CD14-positive monocyte (primary cell): ENCODE measurements around the gene ADAMTS4. TPM values are rescaled to one million over a fixed set of nuclear protein-coding genes. Genes with fewer than 3 reads are reported as not detected.

Experiments
- DNase-seq, 3 donors: peaks; one replicate each; pipeline ENCODE4 v3.0.0-alpha.2; 2011 to 2022
- H2AFZ ChIP-seq: 2 replicates; pipeline ENCODE4 v1.6.0; 2012; ENCODE audit warnings: mild to moderate bottlenecking, low read depth, low read length, inconsistent platforms; ENCODE audit not compliant: insufficient read depth, poor library complexity, severe bottlenecking
- H3K27ac ChIP-seq, 2 donors: 1 replicate in 1 of 2; 2 replicates in 1 of 2; pipeline ENCODE4 v1.5.1; 2012 to 2013; ENCODE audit warnings: low read length in 2 of 2, control low read depth in 1 of 2, inconsistent platforms in 1 of 2, low read depth in 1 of 2, mild to moderate bottlenecking in 1 of 2
- H3K27me3 ChIP-seq, 2 donors: one replicate each; pipeline versions ENCODE4 v1.6.0 to v1.6.1; 2011 to 2013; ENCODE audit warnings: low read length in 2 of 2; ENCODE audit not compliant: control insufficient read depth in 2 of 2, insufficient read depth in 2 of 2
- H3K36me3 ChIP-seq, 2 donors: replicated peaks in 1 of 2; 1 replicate in 1 of 2; 2 replicates in 1 of 2; pipeline versions ENCODE4 v1.5.1 to v1.6.1; 2012 to 2013; ENCODE audit warnings: low read length in 2 of 2, control low read depth in 1 of 2, inconsistent platforms in 1 of 2, mild to moderate bottlenecking in 1 of 2; ENCODE audit not compliant: insufficient read depth in 2 of 2, control insufficient read depth in 1 of 2
- H3K4me1 ChIP-seq, 2 donors: 1 replicate in 1 of 2; 2 replicates in 1 of 2; pipeline versions ENCODE4 v1.5.1 to v1.6.1; 2012 to 2013; ENCODE audit warnings: low read length in 2 of 2, control low read depth in 1 of 2, inconsistent platforms in 1 of 2, mild to moderate bottlenecking in 1 of 2, moderate library complexity in 1 of 2; ENCODE audit not compliant: insufficient read depth in 2 of 2, control insufficient read depth in 1 of 2
- H3K4me2 ChIP-seq: replicated peaks from 2 replicates; pipeline ENCODE3; 2012; ENCODE audit warnings: low read length, moderate library complexity, mild to moderate bottlenecking; ENCODE audit not compliant: poor library complexity, severe bottlenecking; ENCODE audit errors: extremely low read depth
- H3K4me3 ChIP-seq, 3 experiments: fragments of 200-600 bp in 1 of 3; sonication (generic) in 1 of 3; replicated peaks in 1 of 3; 1 replicate in 2 of 3; 2 replicates in 1 of 3; pipeline ENCODE4 v1.5.1; 2011 to 2013; ENCODE audit warnings: low read length in 3 of 3, mild to moderate bottlenecking in 3 of 3, control low read depth in 2 of 3, low read depth in 2 of 3, inconsistent platforms in 1 of 3, moderate library complexity in 1 of 3
- H3K79me2 ChIP-seq: 2 replicates; pipeline ENCODE4 v1.6.0; 2012; ENCODE audit warnings: mild to moderate bottlenecking, control low read depth, inconsistent platforms, low read length, moderate library complexity; ENCODE audit not compliant: insufficient read depth
- H3K9ac ChIP-seq: 2 replicates; pipeline ENCODE4 v1.6.0; 2017; ENCODE audit warnings: low read length, mild to moderate bottlenecking; ENCODE audit not compliant: insufficient read depth, poor library complexity, severe bottlenecking
- H3K9me3 ChIP-seq, 2 donors: replicated peaks in 1 of 2; 1 replicate in 1 of 2; 2 replicates in 1 of 2; pipeline versions ENCODE4 v1.5.1 to v1.6.1; 2012 to 2013; ENCODE audit warnings: low read length in 2 of 2, control low read depth in 1 of 2; ENCODE audit not compliant: control insufficient read depth in 1 of 2, insufficient read depth in 1 of 2
- H4K20me1 ChIP-seq: 2 replicates; pipeline ENCODE4 v1.6.0; 2012; ENCODE audit warnings: mild to moderate bottlenecking, low read length, control low read depth, moderate library complexity; ENCODE audit not compliant: insufficient read depth
- H3K27ac Mint-ChIP-seq, 7 donors: one replicate each; pipeline ENCODE4 v1.8.0; 2020; ENCODE audit warnings: mild to moderate bottlenecking in 7 of 7, mixed read lengths in 7 of 7, moderate library complexity in 6 of 7, inconsistent platforms in 2 of 7
- H3K27me3 Mint-ChIP-seq, 3 donors: one replicate each; pipeline ENCODE4 v1.8.0; 2021 to 2022; ENCODE audit warnings: low read depth in 3 of 3, mild to moderate bottlenecking in 3 of 3, mixed read lengths in 3 of 3, moderate library complexity in 3 of 3, inconsistent platforms in 1 of 3
- H3K36me3 Mint-ChIP-seq, 2 donors: one replicate each; pipeline ENCODE4 v1.8.0; 2020; ENCODE audit warnings: mixed read lengths in 2 of 2, inconsistent platforms in 1 of 2, mild to moderate bottlenecking in 1 of 2
- H3K4me1 Mint-ChIP-seq: one replicate; pipeline ENCODE4 v1.8.0; 2020; ENCODE audit warnings: mild to moderate bottlenecking, mixed read lengths
- H3K4me3 Mint-ChIP-seq, 2 donors: one replicate each; pipeline ENCODE4 v1.8.0; 2020; ENCODE audit warnings: mild to moderate bottlenecking in 2 of 2, mixed read lengths in 2 of 2, moderate library complexity in 1 of 2
- H3K9me3 Mint-ChIP-seq, 7 donors: one replicate each; pipeline ENCODE4 v1.8.0; 2020 to 2022; ENCODE audit warnings: mixed read lengths in 7 of 7, mild to moderate bottlenecking in 6 of 7, moderate library complexity in 6 of 7, inconsistent platforms in 2 of 7
- WGBS: methylation state at CpG from one replicate; pipeline ENCODE4 v1.1.5; 2013; ENCODE audit warnings: missing lambda C conversion rate; ENCODE audit not compliant: insufficient coverage; 5-methylcytosine and 5-hydroxymethylcytosine counted together
- intact Hi-C, 2 donors: fragments of 100-400 bp; cut with micrococcal nuclease; formaldehyde crosslinking; loops; one replicate each; pipeline versions ENCODE4 v1.15.0 to v1.15.1; 2023
- polyA plus RNA-seq, 3 donors: library from polyadenylated mRNA; depleted of rRNA in 1 of 3; unstranded in 2 of 3; stranded (reverse) in 1 of 3; fragments of 300-500 nt in 2 of 3; fragments of >200 nt in 1 of 3; fragmentation: Illumina TruSeq in 2 of 3; gene quantifications; 1 replicate in 2 of 3; 2 replicates in 1 of 3; pipeline ENCODE4 v1.2.3, GENCODE V29; 2012 to 2021
- TF ChIP-seq, protein P1 (sequence below): fragments of 200-600 bp; IDR thresholded peaks from one replicate; pipeline ENCODE4 v1.8.0; 2022; ENCODE audit warnings: antibody characterized with exemption, mild to moderate bottlenecking

The ADAMTS4 gene
- polyA plus RNA-seq, 3 donors: 0.01 to 0.04 TPM; not detected in 1

- TF ChIP-seq, protein P1, sequence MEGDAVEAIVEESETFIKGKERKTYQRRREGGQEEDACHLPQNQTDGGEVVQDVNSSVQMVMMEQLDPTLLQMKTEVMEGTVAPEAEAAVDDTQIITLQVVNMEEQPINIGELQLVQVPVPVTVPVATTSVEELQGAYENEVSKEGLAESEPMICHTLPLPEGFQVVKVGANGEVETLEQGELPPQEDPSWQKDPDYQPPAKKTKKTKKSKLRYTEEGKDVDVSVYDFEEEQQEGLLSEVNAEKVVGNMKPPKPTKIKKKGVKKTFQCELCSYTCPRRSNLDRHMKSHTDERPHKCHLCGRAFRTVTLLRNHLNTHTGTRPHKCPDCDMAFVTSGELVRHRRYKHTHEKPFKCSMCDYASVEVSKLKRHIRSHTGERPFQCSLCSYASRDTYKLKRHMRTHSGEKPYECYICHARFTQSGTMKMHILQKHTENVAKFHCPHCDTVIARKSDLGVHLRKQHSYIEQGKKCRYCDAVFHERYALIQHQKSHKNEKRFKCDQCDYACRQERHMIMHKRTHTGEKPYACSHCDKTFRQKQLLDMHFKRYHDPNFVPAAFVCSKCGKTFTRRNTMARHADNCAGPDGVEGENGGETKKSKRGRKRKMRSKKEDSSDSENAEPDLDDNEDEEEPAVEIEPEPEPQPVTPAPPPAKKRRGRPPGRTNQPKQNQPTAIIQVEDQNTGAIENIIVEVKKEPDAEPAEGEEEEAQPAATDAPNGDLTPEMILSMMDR: no peak
- 88% methylated on average over 6 of the region's 14 CpGs for WGBS
Measured at GRCh38 chr1:161164901-161165610, 33.8 kb downstream of the ADAMTS4 start.

DNA sequence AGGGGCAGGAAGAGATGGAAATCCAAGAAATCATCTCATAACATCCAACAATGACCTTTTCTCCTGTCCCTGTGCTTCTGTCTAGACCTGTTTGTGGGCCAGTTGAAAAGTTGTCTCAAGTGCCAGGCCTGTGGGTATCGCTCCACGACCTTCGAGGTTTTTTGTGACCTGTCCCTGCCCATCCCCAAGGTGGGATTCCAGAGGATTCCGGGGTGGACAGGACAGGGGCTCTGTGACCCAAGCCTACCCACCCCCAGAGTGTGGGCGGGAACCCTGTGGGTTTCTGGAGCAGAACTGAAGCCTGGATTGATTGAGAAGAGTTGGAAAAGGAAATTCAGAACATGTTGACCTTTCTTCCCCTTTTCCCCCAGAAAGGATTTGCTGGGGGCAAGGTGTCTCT lies 35.1 kb downstream of the ADAMTS4 start:
- TF ChIP-seq, protein P1: no peak
- Histone ChIP-seq H4K20me1 (no peaks in the 10 kb centered on the region), H3K27ac (peak overlapping the region in 1 of 2 donors; percentile 22), H3K79me2 (peaks cover 20% of the 10 kb centered on the region), H3K9me3 (no peaks in the 10 kb centered on the region), H2AFZ (no peak overlapping the region), H3K27me3 (no peaks in the 10 kb centered on the region), H3K36me3 (peaks cover 21 to 42% of the 10 kb centered on the region in 2 donors), H3K4me1 (peaks cover 32 to 47% of the 10 kb centered on the region in 2 donors), H3K4me2 (no peak overlapping the region), H3K4me3 (no peak overlapping the region), H3K9ac (no peak overlapping the region)
- intact Hi-C loops: no loop called here
- WGBS: 94% methylated on average over 3 of the region's 5 CpGs
- no peak overlapping the region for H3K4me3 Mint-ChIP-seq
- H3K27me3 Mint-ChIP-seq: peaks cover 0 to 2% (median 0%) of the 10 kb centered on the region in 3 donors
- H3K4me1 Mint-ChIP-seq: peaks cover 51% of the 10 kb centered on the region
- H3K27ac Mint-ChIP-seq: peak overlapping the region in 6 of 7 donors; percentile 10 to 99 (median 61)
- no peaks in the 10 kb centered on the region for H3K9me3 Mint-ChIP-seq
- H3K36me3 Mint-ChIP-seq: peaks cover 42 to 57% of the 10 kb centered on the region in 2 donors
- no peak for DNase-seq

More at GRCh38 chr1:161164901-161165610, 33.8 kb downstream of the ADAMTS4 start:
- H3K4me1 ChIP-seq: peaks cover 24 to 37% of the 10 kb centered on the region in 2 donors
- H3K27ac Mint-ChIP-seq: peak overlapping the region; percentile 95 to 99 (median 97)
- no peaks in the 10 kb centered on the region for H3K9me3 Mint-ChIP-seq
- no peaks in the 10 kb centered on the region for H3K27me3 ChIP-seq
- peaks cover 0 to 2% (median 0%) of the 10 kb centered on the region in 3 donors for H3K27me3 Mint-ChIP-seq
- intact Hi-C loops: no loop called here
- peaks cover 13% of the 10 kb centered on the region for H3K79me2 ChIP-seq
- H3K4me3 Mint-ChIP-seq: peak overlapping the region in 1 of 2 donors; percentile 83
- peak overlapping the region; percentile 89 for H2AFZ ChIP-seq
- H3K9ac ChIP-seq: peak overlapping the region; percentile 85
- H3K36me3 Mint-ChIP-seq: peaks cover 49 to 66% of the 10 kb centered on the region in 2 donors
- H3K36me3 ChIP-seq: peaks cover 21 to 55% of the 10 kb centered on the region in 2 donors
- H3K4me2 ChIP-seq: peak overlapping the region; percentile 78
- no peaks in the 10 kb centered on the region for H3K9me3 ChIP-seq
- DNase-seq: no peak
- H3K4me1 Mint-ChIP-seq: peaks cover 45% of the 10 kb centered on the region
- no peaks in the 10 kb centered on the region for H4K20me1 ChIP-seq
- peak overlapping the region; percentile 91 to 98 for H3K27ac ChIP-seq
- peak overlapping the region; percentile 33 to 75 (median 73) for H3K4me3 ChIP-seq
